ENCODE measurements around the gene ALOX15B. TPM values are rescaled to one million over a fixed set of nuclear protein-coding genes. Genes with fewer than 3 reads are reported as not detected.

Gene ALOX15B
- total and polyA plus RNA-seq, 2 experiments from 2014 or later: 5.7 to 26.1 TPM

- no peaks in the 10 kb centered on the region for H3K9me3 ChIP-seq (ENCODE audit: low read depth)
- no peaks in the 10 kb centered on the region for H3K36me3 ChIP-seq (replicated peaks; ENCODE audit: insufficient read depth, low read depth)
- H3K4me3 ChIP-seq: no peak within 1 kb of the TSS
- no peaks in the 10 kb centered on the region for H4K20me1 ChIP-seq (ENCODE audit: insufficient read depth, poor library complexity, severe bottlenecking)
- H3K4me1 ChIP-seq (ENCODE audit: insufficient read depth): no peaks in the 10 kb centered on the region
- peaks cover 25% of the 10 kb centered on the region for H3K27me3 ChIP-seq
- no peaks in the 10 kb centered on the region for H3K9me2 ChIP-seq (replicated peaks; ENCODE audit: insufficient read depth)
- H3K27ac ChIP-seq: no peak within 1 kb of the TSS
- WGBS (ENCODE audit: low lambda C conversion rate, missing lambda C conversion rate): 86% methylated on average over 20 of the region's 20 CpGs
- H2AFZ ChIP-seq: no peak within 1 kb of the TSS
- no peak within 1 kb of the TSS for H3K4me2 ChIP-seq
- TF ChIP-seq EZH2 (IDR thresholded peaks at IDR 0.05; ENCODE audit: borderline replicate concordance) (no peak), CTCF (IDR thresholded peaks at IDR 0.05; ENCODE audit: poor library complexity) (no peak), EZH2phosphoT487 (IDR thresholded peaks at IDR 0.05; ENCODE audit: low read depth, severe bottlenecking, unreplicated experiment) (no peak)
- no peaks in the 10 kb centered on the region for H3K79me2 ChIP-seq
- no peak for DNase-seq (ENCODE audit: low spot score)
Observed at GRCh38 chr17:8087075-8087951, 48.5 kb downstream of the ALOX15B start, which contains the start of gene ALOX12B. Gene ALOX12B, minus strand, starts transcription at chr17:8087716. Its CDS starts 274 bp downstream, at chr17:8087442.

GRCh38 chr17:8087952-8088230, 49.0 kb downstream of the ALOX15B start:
- Histone ChIP-seq H3K9me3 (ENCODE audit: low read depth) (no peaks in the 10 kb centered on the region), H4K20me1 (ENCODE audit: insufficient read depth, poor library complexity, severe bottlenecking) (no peaks in the 10 kb centered on the region), H3K79me2 (no peaks in the 10 kb centered on the region), H2AFZ (no peak overlapping the region), H3K4me1 (ENCODE audit: insufficient read depth) (no peaks in the 10 kb centered on the region), H3K9me2 (replicated peaks; ENCODE audit: insufficient read depth) (no peaks in the 10 kb centered on the region), H3K27ac (no peak overlapping the region), H3K27me3 (peaks cover 25% of the 10 kb centered on the region), H3K4me2 (no peak overlapping the region), H3K4me3 (no peak overlapping the region), H3K36me3 (replicated peaks; ENCODE audit: insufficient read depth, low read depth) (no peaks in the 10 kb centered on the region)
- TF ChIP-seq EZH2 (IDR thresholded peaks at IDR 0.05; ENCODE audit: borderline replicate concordance) (no peak), CTCF (IDR thresholded peaks at IDR 0.05; ENCODE audit: poor library complexity) (no peak), EZH2phosphoT487 (IDR thresholded peaks at IDR 0.05; ENCODE audit: low read depth, severe bottlenecking, unreplicated experiment) (no peak)
- 83% methylated on average over 5 of the region's 5 CpGs for WGBS (ENCODE audit: low lambda C conversion rate, missing lambda C conversion rate)
- no peak for DNase-seq (ENCODE audit: low spot score)

- TF ChIP-seq EZH2 (IDR thresholded peaks at IDR 0.05; ENCODE audit: borderline replicate concordance) (no peak), CTCF (IDR thresholded peaks at IDR 0.05; ENCODE audit: poor library complexity) (no peak), EZH2phosphoT487 (IDR thresholded peaks at IDR 0.05; ENCODE audit: low read depth, severe bottlenecking, unreplicated experiment) (no peak)
- 75% methylated on average over 6 of the region's 6 CpGs for WGBS (ENCODE audit: low lambda C conversion rate, missing lambda C conversion rate)
- no peak for DNase-seq (ENCODE audit: low spot score)
- Histone ChIP-seq H3K4me2 (no peak overlapping the region), H3K4me3 (no peak overlapping the region), H3K9me3 (ENCODE audit: low read depth) (no peaks in the 10 kb centered on the region), H3K4me1 (ENCODE audit: insufficient read depth) (no peaks in the 10 kb centered on the region), H4K20me1 (ENCODE audit: insufficient read depth, poor library complexity, severe bottlenecking) (no peaks in the 10 kb centered on the region), H3K27ac (no peak overlapping the region), H3K27me3 (peaks cover 25% of the 10 kb centered on the region), H3K9me2 (replicated peaks; ENCODE audit: insufficient read depth) (no peaks in the 10 kb centered on the region), H3K79me2 (no peaks in the 10 kb centered on the region), H2AFZ (no peak overlapping the region), H3K36me3 (replicated peaks; ENCODE audit: insufficient read depth, low read depth) (no peaks in the 10 kb centered on the region)
Observed at GRCh38 chr17:8089728-8090127, 50.9 kb downstream of the ALOX15B start.

Measured in hepatocyte (in vitro differentiated cells).